Fibroblast of mammary gland (primary cell): Measurements from ENCODE around the gene GPR160.
A peak's percentile ranks its signal among the peaks of the same experiment; 100 is the strongest.

Source experiments
- DNase-seq: peaks from one replicate; pipeline ENCODE4 v3.0.0-alpha.2; 2010; ENCODE audit warnings: low read depth
- H3K4me3 ChIP-seq: 2 replicates; pipeline ENCODE4 v1.5.1; 2011; ENCODE audit warnings: low read depth, mild to moderate bottlenecking, low read length, moderate library complexity; ENCODE audit not compliant: control insufficient read depth
- CTCF ChIP-seq: conservative IDR thresholded peaks from 2 replicates; pipeline ENCODE4 v1.5.1; 2011; ENCODE audit warnings: low read depth, low read length, inconsistent platforms; ENCODE audit not compliant: control insufficient read depth, insufficient read depth

GPR160 gene

DNA sequence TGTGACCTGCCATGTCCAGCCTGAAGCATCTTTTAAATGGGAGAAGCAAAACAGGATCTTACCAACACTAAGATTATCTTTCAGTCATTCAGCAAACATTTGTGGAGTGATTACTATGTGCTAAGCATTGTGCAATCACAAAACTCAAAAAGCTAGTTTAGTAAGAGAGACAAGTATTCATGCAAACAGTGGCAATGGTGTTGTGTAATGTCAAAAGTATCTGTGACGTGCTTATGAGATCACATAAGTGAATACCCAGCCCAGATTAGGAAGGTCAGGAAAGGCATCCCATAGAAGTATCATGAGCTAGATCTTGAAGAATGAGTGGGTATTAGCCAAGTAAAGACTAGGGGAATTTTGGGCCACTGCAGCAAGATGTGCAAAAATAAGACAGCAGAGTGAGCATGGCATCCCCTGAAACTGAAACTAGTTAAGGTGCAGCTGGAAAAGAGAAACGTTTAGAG lies 39.1 kb upstream of the GPR160 start:
- peak; percentile 88 for DNase-seq
- TF ChIP-seq CTCF, result no peak
- no peak overlapping the region for H3K4me3 ChIP-seq

GRCh38 chr3:169999433-169999832 lies 38.4 kb upstream of the GPR160 start:
- H3K4me3 ChIP-seq, result no peak overlapping the region
- no peak for DNase-seq
- TF ChIP-seq CTCF, result no peak

GRCh38 chr3:170000051-170000450 lies 37.7 kb upstream of the GPR160 start:
- TF ChIP-seq CTCF, result no peak

GRCh38 chr3:170002231-170002630 lies 35.6 kb upstream of the GPR160 start:
- no peak for TF ChIP-seq CTCF
- no peak for DNase-seq
- no peak overlapping the region for H3K4me3 ChIP-seq

More at GRCh38 chr3:170000051-170000450, 37.7 kb upstream of the GPR160 start:
- DNase-seq, result no peak
- no peak overlapping the region for H3K4me3 ChIP-seq

DNA sequence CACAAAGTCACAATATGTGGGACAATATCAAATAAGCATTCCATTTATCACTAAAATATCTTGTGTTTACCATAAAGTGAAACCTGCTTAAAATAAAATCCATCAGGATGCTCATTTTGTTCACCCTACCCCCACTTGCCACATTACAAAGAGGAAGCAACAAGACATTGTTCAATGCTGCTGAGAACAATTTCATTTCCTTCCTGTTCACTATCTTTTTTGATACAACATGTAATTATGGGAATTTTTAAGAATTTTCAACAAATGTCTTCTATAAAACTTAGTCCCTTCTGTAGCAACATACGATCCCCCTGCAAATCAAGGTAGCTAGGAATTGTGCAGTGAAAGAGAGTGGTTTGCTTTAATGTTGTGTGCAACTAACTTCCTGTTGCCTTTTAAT lies 34.9 kb upstream of the GPR160 start:
- no peak for TF ChIP-seq CTCF
- no peak overlapping the region for H3K4me3 ChIP-seq
- DNase-seq, result no peak

- DNase-seq, result no peak
- no peak overlapping the region for H3K4me3 ChIP-seq
- no peak for TF ChIP-seq CTCF
Observed at GRCh38 chr3:170003881-170004356, 33.9 kb upstream of the GPR160 start.
